PC-3 (cell line): ENCODE data around the gene KRT40.

ENCODE experiments used
- EZH2 ChIP-seq: fragments of 300-600 bp; sonication (generic); IDR thresholded peaks from one replicate; pipeline ENCODE4 v1.6.1; 2017; ENCODE audit warnings: antibody characterized with exemption, mild to moderate bottlenecking, low read length; ENCODE audit not compliant: unreplicated experiment
- TF ChIP-seq, protein P1 (sequence below): fragments of 300-600 bp; sonication (generic); conservative IDR thresholded peaks from 2 replicates; pipeline ENCODE4 v1.5.1; 2017; ENCODE audit warnings: antibody characterized with exemption, low read depth, mild to moderate bottlenecking, low read length

DNA sequence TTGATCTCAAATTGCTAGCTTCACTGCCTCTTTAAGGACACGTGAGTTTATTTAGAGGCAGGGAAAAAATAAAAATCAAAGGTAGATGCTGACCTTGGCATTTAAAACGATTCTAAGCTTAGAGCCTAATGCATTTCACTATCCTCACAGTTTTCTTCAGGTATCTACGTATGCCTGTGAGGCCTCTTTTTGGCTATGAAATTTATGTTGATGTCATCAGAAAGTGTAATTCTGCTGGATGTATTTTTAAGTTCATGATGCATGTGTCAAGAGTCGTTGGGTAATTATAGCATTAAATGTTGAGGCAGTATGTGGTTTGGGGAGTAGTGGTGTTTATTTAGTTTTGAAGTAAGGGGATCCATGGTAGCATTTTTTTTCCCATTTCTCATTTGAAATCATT lies 19.8 kb upstream of the KRT40 start:
- TF ChIP-seq, protein P1, sequence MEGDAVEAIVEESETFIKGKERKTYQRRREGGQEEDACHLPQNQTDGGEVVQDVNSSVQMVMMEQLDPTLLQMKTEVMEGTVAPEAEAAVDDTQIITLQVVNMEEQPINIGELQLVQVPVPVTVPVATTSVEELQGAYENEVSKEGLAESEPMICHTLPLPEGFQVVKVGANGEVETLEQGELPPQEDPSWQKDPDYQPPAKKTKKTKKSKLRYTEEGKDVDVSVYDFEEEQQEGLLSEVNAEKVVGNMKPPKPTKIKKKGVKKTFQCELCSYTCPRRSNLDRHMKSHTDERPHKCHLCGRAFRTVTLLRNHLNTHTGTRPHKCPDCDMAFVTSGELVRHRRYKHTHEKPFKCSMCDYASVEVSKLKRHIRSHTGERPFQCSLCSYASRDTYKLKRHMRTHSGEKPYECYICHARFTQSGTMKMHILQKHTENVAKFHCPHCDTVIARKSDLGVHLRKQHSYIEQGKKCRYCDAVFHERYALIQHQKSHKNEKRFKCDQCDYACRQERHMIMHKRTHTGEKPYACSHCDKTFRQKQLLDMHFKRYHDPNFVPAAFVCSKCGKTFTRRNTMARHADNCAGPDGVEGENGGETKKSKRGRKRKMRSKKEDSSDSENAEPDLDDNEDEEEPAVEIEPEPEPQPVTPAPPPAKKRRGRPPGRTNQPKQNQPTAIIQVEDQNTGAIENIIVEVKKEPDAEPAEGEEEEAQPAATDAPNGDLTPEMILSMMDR = no peak
- TF ChIP-seq EZH2 = no peak
